ENCODE data around the gene PEAK1. TPM values are rescaled to one million over a fixed set of nuclear protein-coding genes. Genes with fewer than 3 reads are reported as not detected.
A peak's percentile ranks its signal among the peaks of the same experiment; 100 is the strongest.

The PEAK1 gene
- polyA plus RNA-seq, 1 donor = 39.8 TPM

DNA sequence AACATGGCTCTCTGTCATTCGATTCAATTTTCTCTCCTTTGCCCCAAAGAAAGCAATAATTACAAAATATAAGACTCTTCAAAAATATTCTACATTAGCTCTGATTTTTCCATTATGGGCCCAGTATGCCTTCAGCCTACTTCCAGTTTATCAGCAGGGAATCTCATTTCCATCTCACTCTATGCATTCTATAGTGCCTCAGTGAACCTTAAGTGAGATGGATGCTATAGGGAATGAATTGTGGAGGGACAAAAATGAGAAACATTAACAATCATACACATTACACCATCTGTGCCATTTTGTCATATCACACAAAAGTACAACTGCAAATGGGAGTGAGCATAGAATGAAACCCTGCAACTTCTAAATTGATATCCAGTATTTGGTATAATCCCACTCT, 298.3 kb downstream of the PEAK1 start:
- no peak for DNase-seq

DNA sequence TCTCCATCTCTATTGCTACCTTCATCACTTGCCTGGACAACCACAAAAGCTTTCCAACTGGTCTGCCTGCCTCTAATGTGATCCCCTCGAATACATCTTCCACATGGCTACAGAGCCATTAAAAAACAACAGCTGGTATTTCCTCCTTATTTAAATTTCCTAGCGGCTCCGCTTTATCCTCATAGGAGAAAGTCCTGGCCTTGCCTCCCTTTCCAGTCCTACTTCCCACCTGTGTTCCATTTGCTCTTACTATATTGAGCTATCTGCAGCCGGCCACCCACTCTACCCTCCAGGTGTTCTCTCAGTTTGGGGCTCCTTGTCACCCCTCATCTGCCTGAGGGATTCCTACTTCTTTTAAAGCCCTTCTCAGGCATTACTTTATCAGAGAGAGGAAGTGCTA, 299.3 kb downstream of the PEAK1 start:
- DNase-seq = no peak

DNA sequence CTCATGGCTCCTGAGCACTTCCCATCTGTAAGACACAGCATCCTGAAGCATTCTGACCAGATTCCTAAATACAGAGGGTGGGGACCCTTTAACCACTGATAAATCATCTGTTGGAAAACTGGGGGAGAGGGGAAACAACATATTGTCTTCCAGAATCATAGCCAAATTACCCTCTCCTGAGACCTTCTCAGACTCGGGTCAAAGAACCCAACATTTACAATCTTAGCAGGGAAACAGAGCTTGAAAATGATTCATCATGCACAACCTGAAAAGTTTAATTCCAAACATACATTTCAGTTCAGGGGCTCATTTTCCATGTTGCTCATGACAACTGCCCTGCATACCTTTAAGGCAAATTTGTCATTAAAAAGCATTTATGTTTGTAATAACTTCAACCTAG, 300.5 kb downstream of the PEAK1 start:
- no peak for DNase-seq

GRCh38 chr15:77118882-77119321, 301.0 kb downstream of the PEAK1 start:
- DNase-seq = peak; percentile 78

DNA sequence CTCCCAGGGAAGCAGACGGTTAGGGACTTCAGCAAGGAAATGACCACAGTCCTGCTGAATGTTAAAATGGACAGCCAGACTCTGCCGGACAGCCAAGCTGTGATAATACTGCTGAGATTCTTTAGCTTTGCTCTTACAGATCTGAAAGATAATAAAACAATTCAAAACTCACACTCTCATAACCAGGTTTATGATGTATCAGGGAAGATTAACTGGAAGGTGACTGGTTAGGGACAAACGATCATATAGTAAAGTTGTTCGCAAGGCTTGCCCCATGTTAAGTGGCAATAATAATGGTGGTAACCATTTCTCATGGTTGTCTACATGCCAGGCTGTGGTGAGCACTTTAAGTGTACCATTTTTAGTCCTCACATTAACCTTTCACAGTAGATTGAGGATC, 304.7 kb downstream of the PEAK1 start:
- no peak for DNase-seq

- DNase-seq = no peak
These were observed 306.9 kb downstream of the PEAK1 start for GRCh38 chr15:77112838-77113504.

DNA sequence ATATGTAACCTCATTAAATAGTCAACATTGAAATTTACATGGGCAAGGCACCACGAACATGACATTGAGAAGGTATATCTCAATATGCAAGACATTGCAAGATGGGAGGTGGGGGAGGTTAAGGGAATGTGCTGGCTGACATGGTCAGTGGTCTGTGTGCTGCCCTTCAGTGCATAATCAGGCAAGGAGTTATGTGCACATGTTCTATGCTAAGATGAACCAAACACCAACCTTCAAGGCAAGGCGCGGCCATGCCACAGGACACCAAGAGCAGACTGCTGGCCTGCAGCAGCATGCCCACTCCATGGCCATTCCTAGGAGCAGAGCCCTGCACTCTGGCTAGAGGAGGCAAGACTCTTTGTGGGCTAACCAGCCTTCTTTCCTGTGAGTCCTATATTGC, 308.1 kb downstream of the PEAK1 start:
- DNase-seq = no peak

DNA sequence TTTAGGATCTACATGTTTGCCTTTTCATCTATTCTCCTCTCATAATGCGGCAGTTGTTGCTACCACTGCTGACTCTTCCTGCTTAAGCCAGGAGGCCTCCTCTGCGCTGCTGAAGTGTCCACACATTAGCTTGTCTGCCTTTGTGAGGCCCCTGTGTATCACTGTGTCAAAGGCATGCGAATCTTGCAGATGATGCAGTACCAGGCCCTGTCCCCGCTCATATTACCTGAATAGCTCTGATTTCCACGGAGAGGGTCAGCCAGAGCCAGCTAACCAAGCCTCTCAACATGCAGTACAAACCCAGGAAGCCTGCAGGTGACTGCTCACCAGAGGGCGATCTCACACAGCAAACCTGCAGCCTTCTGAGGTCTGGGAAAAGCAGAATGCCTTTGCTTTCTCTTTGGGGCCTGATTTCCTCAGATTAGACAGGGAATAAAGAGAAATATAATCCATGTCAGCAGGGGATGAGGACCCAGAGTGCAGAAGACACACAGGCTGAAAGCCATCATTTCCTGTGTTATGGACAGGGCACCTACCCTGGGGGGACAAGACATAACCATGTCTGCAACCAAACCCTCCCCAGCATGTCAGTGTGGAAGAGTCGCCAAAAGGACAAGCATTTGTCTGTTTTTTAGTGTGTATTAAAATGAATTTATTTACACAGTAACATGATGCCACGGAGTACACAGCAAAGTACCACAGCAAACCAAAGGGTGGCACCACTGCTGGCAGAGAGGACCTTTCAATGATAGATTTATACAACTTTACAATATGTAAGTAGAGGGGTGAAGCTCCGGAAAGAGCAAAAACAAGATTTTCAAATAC, 312.2 kb downstream of the PEAK1 start:
- DNase-seq = peak; percentile 53

GRCh38 chr15:77107068-77107467, 312.8 kb downstream of the PEAK1 start:
- peak; percentile 72 for DNase-seq

GRCh38 chr15:77104155-77104554, 315.7 kb downstream of the PEAK1 start:
- DNase-seq = no peak

DNA sequence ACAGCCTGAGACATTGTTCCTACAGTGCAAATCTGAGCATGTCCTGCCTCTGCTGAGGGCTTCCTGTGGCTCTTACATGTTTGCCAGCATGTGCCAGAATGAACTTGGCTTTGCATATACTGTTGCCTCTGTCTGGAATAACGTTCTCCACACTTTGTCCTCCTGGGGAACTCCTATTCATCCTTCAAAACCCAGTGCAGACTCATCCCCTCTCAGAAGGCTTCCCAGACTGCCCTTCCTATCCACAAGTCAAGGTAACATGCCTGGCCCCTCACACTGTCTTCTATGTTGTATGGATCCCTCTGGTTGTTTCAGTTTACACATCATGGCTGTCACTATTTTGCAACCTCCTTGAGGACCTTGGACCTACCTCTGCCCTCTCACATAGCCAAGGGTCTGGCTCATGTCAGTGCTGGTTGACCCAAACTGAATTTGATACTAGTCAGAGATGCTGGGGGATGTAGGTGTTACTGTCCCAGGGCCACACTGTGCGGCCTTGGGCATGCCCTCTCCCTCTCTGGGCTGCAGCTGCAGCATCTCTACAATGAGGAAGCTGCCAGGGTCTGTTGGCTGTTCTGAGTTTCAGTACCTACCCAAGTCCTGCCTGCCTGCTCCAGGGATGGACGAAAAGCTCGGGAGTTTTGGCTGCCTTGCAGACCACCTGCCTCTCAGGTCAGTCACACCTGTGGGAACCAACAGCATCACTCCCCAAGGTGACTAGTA, 320.0 kb downstream of the PEAK1 start:
- DNase-seq = no peak

- no peak for DNase-seq
These were observed 321.3 kb downstream of the PEAK1 start for GRCh38 chr15:77098572-77098971.

- no peak for DNase-seq
These were observed 322.0 kb downstream of the PEAK1 start for GRCh38 chr15:77097921-77098320.

DNA sequence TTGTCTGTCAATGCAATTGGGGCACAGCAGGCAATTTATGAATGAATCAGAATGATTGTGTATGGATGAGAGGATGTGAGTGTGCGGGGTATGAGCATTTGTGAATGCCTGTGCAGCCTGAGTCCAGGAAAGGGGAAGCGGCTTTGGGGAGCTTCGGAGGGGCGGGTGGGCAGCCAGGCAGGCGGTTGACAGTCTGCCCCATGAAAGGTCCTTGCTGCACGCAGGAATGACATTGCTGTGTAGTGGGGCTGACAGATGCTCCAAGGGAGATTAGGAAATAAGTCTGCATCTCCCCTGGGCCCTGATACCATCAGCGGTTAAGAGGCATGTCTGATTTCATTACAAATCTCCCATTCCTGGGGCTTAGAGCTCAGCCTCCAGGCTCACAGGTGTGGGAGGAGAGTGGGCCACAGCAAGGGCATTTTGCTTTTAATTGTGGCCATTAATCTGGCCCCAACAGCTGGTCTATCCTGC, 322.6 kb downstream of the PEAK1 start:
- DNase-seq = no peak

GRCh38 chr15:77096541-77096940, 323.4 kb downstream of the PEAK1 start:
- DNase-seq = no peak

DNA sequence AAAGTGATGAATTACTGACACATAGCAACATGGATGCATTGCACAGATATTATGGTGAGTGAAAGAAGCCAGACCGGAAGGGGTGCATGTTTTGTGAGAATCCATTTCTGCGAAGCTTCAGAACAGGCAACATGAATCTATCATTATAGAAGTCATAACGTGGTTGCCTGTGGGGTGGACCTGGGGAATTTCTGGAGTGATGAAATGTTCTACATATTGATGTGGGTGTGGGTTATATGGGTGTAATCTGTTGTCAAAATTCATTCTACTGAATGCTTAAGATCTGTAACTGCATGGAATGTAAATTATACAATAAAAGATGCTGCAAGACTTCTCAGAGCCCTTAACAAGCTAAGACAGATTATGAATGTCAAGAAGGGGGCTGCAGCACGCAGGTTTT, 323.8 kb downstream of the PEAK1 start:
- no peak for DNase-seq

- no peak for DNase-seq
These were observed 325.4 kb downstream of the PEAK1 start for GRCh38 chr15:77094397-77095030.

DNA sequence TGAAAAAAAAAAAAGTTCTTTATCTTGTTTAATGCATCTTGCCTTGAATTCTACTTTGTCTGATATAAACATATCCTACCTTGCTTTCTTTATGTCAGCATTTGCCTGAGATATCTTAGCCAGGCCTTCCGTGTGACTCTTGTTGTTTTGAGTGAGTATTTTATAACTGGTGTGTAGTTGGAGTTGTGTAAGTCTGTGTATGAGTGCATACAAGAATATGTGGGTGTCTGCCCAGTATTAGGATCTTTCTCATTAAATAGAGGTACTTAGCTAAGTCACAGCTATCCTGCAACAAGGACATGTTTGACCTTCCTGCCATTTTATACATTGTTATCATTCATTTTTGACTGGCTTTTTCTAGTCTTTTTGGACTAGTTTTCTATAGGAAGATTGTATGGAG, 326.5 kb downstream of the PEAK1 start:
- DNase-seq = no peak

- DNase-seq = no peak
These were observed 328.8 kb downstream of the PEAK1 start for GRCh38 chr15:77091097-77091496.

- no peak for DNase-seq
These were observed 332.7 kb downstream of the PEAK1 start for GRCh38 chr15:77087213-77087612.

DNA sequence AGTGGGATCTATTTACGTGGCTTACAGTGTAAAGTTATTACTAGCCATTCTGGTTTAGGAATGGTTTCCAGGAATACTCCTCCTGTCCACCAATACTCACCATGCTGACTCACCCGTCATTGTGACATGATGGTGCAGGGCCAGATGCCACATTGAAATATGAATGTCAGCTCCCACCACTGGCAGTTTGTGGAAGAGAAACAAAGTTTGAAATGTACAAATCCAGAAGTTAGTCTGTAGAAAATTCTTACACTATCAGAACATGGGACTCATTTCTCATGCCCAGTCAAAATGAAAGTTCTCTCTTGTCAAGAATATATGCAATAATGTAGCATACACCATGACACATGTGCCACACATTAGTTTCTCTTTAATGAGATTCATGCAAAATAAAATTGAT, 334.6 kb downstream of the PEAK1 start:
- no peak for DNase-seq

DNA sequence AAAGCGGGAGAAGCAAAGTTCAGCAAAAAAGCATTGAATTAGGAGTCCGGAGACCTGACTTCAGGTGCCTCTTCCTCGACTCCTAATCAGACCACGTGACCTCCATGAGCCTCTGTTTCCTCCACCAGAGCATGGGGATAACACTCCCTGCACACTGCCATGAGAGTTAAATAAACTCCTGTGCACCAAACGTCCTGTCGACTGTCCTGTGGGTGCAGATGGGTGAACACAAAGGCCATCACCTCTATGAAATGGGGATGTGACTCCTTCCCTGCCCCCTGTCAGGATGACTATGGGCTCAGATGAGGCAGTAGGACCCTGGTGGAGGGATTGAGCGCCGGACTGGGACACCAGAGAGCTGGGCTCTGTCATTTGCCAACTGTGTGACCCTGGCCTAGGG, 335.5 kb downstream of the PEAK1 start:
- DNase-seq = no peak

All from hindlimb muscle (tissue), 1 donor.